ENCODE results near the gene WNT8A.

Gene WNT8A

GRCh38 chr5:138093036-138093435 lies 9.2 kb downstream of the WNT8A start:
- no peaks in the 10 kb centered on the region for H3K9me3 ChIP-seq (ENCODE audit: insufficient read depth, low read length)
- H4K20me1 ChIP-seq (ENCODE audit: insufficient read depth, low read length) = no peaks in the 10 kb centered on the region
- no peak overlapping the region for H2AFZ ChIP-seq (ENCODE audit: low read depth, low read length)
- TF ChIP-seq EZH2phosphoT487 (IDR thresholded peaks at IDR 0.05; ENCODE audit: low read depth) (no peak), CTCF (IDR thresholded peaks at IDR 0.05; ENCODE audit: low read depth, low read length) (no peak)
- H3K36me3 ChIP-seq (replicated peaks; ENCODE audit: low read depth, low read length) = no peaks in the 10 kb centered on the region
- H3K4me3 ChIP-seq (ENCODE audit: low read length) = no peak overlapping the region
- no peak overlapping the region for H3K4me2 ChIP-seq (ENCODE audit: low read length)
- H3K27ac ChIP-seq (ENCODE audit: low read length) = no peak overlapping the region
- H3K79me2 ChIP-seq (ENCODE audit: low read length) = no peaks in the 10 kb centered on the region
- no peaks in the 10 kb centered on the region for H3K4me1 ChIP-seq (ENCODE audit: low read length)
- no peak overlapping the region for H3K9ac ChIP-seq (ENCODE audit: low read length)
- peaks cover 16% of the 10 kb centered on the region for H3K27me3 ChIP-seq (ENCODE audit: low read depth, low read length)

- no peaks in the 10 kb centered on the region for H3K4me1 ChIP-seq (ENCODE audit: low read length)
- peaks cover 16% of the 10 kb centered on the region for H3K27me3 ChIP-seq (ENCODE audit: low read depth, low read length)
- no peak overlapping the region for H3K27ac ChIP-seq (ENCODE audit: low read length)
- no peaks in the 10 kb centered on the region for H4K20me1 ChIP-seq (ENCODE audit: insufficient read depth, low read length)
- no peaks in the 10 kb centered on the region for H3K36me3 ChIP-seq (replicated peaks; ENCODE audit: low read depth, low read length)
- TF ChIP-seq EZH2phosphoT487 (IDR thresholded peaks at IDR 0.05; ENCODE audit: low read depth) (no peak), CTCF (IDR thresholded peaks at IDR 0.05; ENCODE audit: low read depth, low read length) (no peak)
- H2AFZ ChIP-seq (ENCODE audit: low read depth, low read length) = no peak overlapping the region
- H3K79me2 ChIP-seq (ENCODE audit: low read length) = no peaks in the 10 kb centered on the region
- H3K9ac ChIP-seq (ENCODE audit: low read length) = no peak overlapping the region
- no peak overlapping the region for H3K4me2 ChIP-seq (ENCODE audit: low read length)
- no peaks in the 10 kb centered on the region for H3K9me3 ChIP-seq (ENCODE audit: insufficient read depth, low read length)
- no peak overlapping the region for H3K4me3 ChIP-seq (ENCODE audit: low read length)
These were observed 11.5 kb downstream of the WNT8A start for GRCh38 chr5:138095100-138095907.

- Histone ChIP-seq H2AFZ (ENCODE audit: low read depth, low read length) (no peak overlapping the region), H3K9me3 (ENCODE audit: insufficient read depth, low read length) (no peaks in the 10 kb centered on the region), H3K79me2 (ENCODE audit: low read length) (no peaks in the 10 kb centered on the region), H3K4me2 (ENCODE audit: low read length) (no peak overlapping the region), H3K4me1 (ENCODE audit: low read length) (no peaks in the 10 kb centered on the region), H4K20me1 (ENCODE audit: insufficient read depth, low read length) (no peaks in the 10 kb centered on the region), H3K27ac (ENCODE audit: low read length) (no peak overlapping the region), H3K9ac (ENCODE audit: low read length) (no peak overlapping the region), H3K4me3 (ENCODE audit: low read length) (no peak overlapping the region), H3K27me3 (ENCODE audit: low read depth, low read length) (peaks cover 16% of the 10 kb centered on the region), H3K36me3 (replicated peaks; ENCODE audit: low read depth, low read length) (no peaks in the 10 kb centered on the region)
- TF ChIP-seq CTCF (IDR thresholded peaks at IDR 0.05; ENCODE audit: low read depth, low read length) = no peak
- TF ChIP-seq EZH2phosphoT487 (IDR thresholded peaks at IDR 0.05; ENCODE audit: low read depth) = no peak
These were observed 12.5 kb downstream of the WNT8A start for GRCh38 chr5:138096363-138096762.

GRCh38 chr5:138096997-138097828 lies 13.4 kb downstream of the WNT8A start:
- H2AFZ ChIP-seq (ENCODE audit: low read depth, low read length) = no peak overlapping the region

More at GRCh38 chr5:138096997-138097828, 13.4 kb downstream of the WNT8A start:
- Histone ChIP-seq H3K4me2 (ENCODE audit: low read length) (no peak overlapping the region), H3K36me3 (replicated peaks; ENCODE audit: low read depth, low read length) (no peaks in the 10 kb centered on the region), H3K4me3 (ENCODE audit: low read length) (no peak overlapping the region), H3K9me3 (ENCODE audit: insufficient read depth, low read length) (no peaks in the 10 kb centered on the region), H3K27me3 (ENCODE audit: low read depth, low read length) (peaks cover 13% of the 10 kb centered on the region), H3K79me2 (ENCODE audit: low read length) (no peaks in the 10 kb centered on the region), H4K20me1 (ENCODE audit: insufficient read depth, low read length) (no peaks in the 10 kb centered on the region), H3K27ac (ENCODE audit: low read length) (no peak overlapping the region), H3K9ac (ENCODE audit: low read length) (no peak overlapping the region), H3K4me1 (ENCODE audit: low read length) (no peaks in the 10 kb centered on the region)
- TF ChIP-seq EZH2phosphoT487 (IDR thresholded peaks at IDR 0.05; ENCODE audit: low read depth) = no peak
- no peak for TF ChIP-seq CTCF (IDR thresholded peaks at IDR 0.05; ENCODE audit: low read depth, low read length)

All from OCI-LY3 (cell line).